Measurements from ENCODE around the gene LRRC71.

DNA sequence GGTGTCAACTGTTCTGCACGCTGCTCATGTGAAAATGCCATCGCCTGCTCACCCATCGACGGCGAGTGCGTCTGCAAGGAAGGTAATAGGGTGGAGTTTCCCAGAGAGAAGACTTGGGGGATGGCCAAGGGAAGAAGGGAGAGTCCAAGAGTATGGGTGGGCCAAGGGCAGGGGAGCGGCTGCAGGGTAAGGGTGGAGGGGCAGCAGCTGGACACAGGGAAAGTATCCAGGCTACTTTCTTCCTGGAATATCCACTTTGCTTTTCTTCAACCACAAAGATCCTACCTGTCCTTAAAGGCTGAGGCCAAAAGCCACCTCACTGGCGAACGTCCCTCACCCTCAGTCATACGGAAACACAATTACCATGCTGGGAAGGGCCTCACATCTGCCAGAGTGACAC lies 11.5 kb upstream of the LRRC71 start:
- TF ChIP-seq POLR2A (IDR thresholded peaks at IDR 0.05; ENCODE audit: low read length) (no peak), GATA1 (IDR thresholded peaks at IDR 0.05; ENCODE audit: low read depth, low read length) (no peak)

Data from erythroblast (primary cell).